GM10248 (cell line): ENCODE data around the gene TRAF3.

Source experiments
- CTCF ChIA-PET: fragments of 300-600 bp; sonication (Branson Sonifier 250); formaldehyde crosslinking; extraction: SDS; loops from one replicate; lab custom pipeline; 2021; ENCODE audit warnings: antibody characterized with exemption; lab: Yijun Ruan, JAX
- POLR2A ChIA-PET: fragments of 350-650 bp; sonication (Branson Sonifier 250); formaldehyde crosslinking; extraction: SDS; loops from one replicate; lab custom pipeline; 2020; ENCODE audit warnings: antibody characterized with exemption; lab: Yijun Ruan, JAX
- DNase-seq: peaks from one replicate; pipeline ENCODE4 v3.0.0; 2012; ENCODE audit errors: extremely low spot score
- CTCF ChIP-seq: IDR thresholded peaks from 2 replicates; pipeline ENCODE4 v1.5.1; 2012; ENCODE audit warnings: mild to moderate bottlenecking, low read depth; ENCODE audit errors: extremely low read depth, missing control alignments, control extremely low read depth

The TRAF3 gene

GRCh38 chr14:102917469-102918211 lies 140.4 kb downstream of the TRAF3 start:
- DNase-seq = peak; percentile 84
- POLR2A ChIA-PET = interaction anchor here (0.6 kb wide), 1 partner anchor 393 kb away, joined by 3 read pairs; no protein-coding TSS in a partner anchor
- CTCF ChIA-PET = interaction anchor here (0.9 to 2.9 kb wide), 9 partner anchors 11 to 393 kb away, joined by 3 to 27 read pairs (median 4); no protein-coding TSS in a partner anchor
- TF ChIP-seq CTCF = peak; percentile 71

GRCh38 chr14:102918438-102918837 lies 141.2 kb downstream of the TRAF3 start:
- ChIA-PET POLR2A (no interaction called here), CTCF (interaction anchor here (0.9 to 2.9 kb wide), 8 partner anchors 10 to 224 kb away, joined by 3 to 27 read pairs (median 4); no protein-coding TSS in a partner anchor)
- DNase-seq = no peak
- TF ChIP-seq CTCF = no peak

- no peak for TF ChIP-seq CTCF
- DNase-seq = no peak
- ChIA-PET POLR2A (no interaction called here), CTCF (no interaction called here)
These were observed 143.2 kb downstream of the TRAF3 start for GRCh38 chr14:102920273-102920997.

GRCh38 chr14:102920998-102921304 lies 143.7 kb downstream of the TRAF3 start:
- POLR2A ChIA-PET = no interaction called here
- no peak for DNase-seq
- no peak for TF ChIP-seq CTCF
- CTCF ChIA-PET = no interaction called here

GRCh38 chr14:102922490-102923200 lies 145.4 kb downstream of the TRAF3 start, which contains the start of gene AMN:
Gene AMN, plus strand, starts transcription at chr14:102922663. Its CDS starts 26 bp downstream, at chr14:102922689.
- DNase-seq = no peak
- CTCF ChIA-PET = no interaction called here
- no peak for TF ChIP-seq CTCF
- POLR2A ChIA-PET = no interaction called here

- no peak for TF ChIP-seq CTCF
- ChIA-PET CTCF (no interaction called here), POLR2A (interaction anchor here (0.6 to 1.4 kb wide), 2 partner anchors 22 to 1097 kb away, joined by 3 to 4 read pairs; no protein-coding TSS in a partner anchor)
- no peak for DNase-seq
These were observed 146.1 kb downstream of the TRAF3 start for GRCh38 chr14:102923201-102923924.
